ENCODE data around the gene GPR42. TPM values are rescaled to one million over a fixed set of nuclear protein-coding genes. Genes with fewer than 3 reads are reported as not detected.

The GPR42 gene
- total RNA-seq, 2 donors from 2014 or later = not detected

DNA sequence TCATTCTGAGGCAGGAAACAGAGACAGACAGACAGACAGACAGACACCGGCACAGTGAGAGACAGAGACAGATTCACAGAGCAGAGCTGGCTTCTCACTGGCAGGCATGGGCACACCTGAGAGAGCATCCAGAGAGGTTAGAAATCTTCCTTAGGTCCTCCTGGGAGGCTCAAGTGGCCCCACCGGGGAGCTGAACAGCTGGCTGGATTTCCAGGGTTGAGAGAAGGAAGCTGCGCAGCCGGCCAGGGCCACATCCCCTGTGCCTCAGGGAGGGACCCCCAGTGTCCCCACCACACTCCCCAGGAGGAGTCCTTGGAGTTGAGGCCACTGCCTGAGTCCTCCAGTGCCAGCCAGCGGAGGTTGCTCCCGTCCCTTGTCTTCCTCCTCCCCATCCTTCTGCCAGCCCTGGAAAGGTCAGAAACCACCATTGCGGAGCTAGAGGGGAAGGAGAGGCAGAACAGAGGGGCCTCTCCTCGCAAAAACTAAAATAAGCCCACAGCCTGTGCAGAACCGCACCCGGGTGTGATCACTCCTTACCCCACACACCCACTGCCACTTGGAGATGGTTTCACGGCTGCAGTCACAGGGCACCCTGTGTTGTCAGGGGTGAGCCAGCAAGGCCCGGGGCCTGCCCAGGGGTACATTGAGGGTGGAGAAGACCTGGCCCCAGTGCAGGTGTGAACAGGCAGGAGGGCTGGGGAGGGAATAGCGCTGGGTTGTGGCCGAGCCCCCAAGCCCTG is 8.4 kb upstream of the GPR42 start:
- H3K27me3 ChIP-seq (replicated peaks; ENCODE audit: insufficient read depth) = no peaks in the 10 kb centered on the region
- no peaks in the 10 kb centered on the region for H3K4me1 ChIP-seq (ENCODE audit: control insufficient read depth in 1 of 2, low read depth in 2 of 2)
- H3K27ac ChIP-seq = no peak overlapping the region
- no peak overlapping the region for H3K4me3 ChIP-seq
- H3K9me3 ChIP-seq = no peaks in the 10 kb centered on the region
- ATAC-seq (ENCODE audit: insufficient number of reproducible peaks, low FRiP score, low read depth) = no peak
- H3K36me3 ChIP-seq = no peaks in the 10 kb centered on the region
- TF ChIP-seq, protein P1, sequence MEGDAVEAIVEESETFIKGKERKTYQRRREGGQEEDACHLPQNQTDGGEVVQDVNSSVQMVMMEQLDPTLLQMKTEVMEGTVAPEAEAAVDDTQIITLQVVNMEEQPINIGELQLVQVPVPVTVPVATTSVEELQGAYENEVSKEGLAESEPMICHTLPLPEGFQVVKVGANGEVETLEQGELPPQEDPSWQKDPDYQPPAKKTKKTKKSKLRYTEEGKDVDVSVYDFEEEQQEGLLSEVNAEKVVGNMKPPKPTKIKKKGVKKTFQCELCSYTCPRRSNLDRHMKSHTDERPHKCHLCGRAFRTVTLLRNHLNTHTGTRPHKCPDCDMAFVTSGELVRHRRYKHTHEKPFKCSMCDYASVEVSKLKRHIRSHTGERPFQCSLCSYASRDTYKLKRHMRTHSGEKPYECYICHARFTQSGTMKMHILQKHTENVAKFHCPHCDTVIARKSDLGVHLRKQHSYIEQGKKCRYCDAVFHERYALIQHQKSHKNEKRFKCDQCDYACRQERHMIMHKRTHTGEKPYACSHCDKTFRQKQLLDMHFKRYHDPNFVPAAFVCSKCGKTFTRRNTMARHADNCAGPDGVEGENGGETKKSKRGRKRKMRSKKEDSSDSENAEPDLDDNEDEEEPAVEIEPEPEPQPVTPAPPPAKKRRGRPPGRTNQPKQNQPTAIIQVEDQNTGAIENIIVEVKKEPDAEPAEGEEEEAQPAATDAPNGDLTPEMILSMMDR (IDR thresholded peaks at IDR 0.05) = no peak
- no peak for DNase-seq (ENCODE audit: low spot score)

DNA sequence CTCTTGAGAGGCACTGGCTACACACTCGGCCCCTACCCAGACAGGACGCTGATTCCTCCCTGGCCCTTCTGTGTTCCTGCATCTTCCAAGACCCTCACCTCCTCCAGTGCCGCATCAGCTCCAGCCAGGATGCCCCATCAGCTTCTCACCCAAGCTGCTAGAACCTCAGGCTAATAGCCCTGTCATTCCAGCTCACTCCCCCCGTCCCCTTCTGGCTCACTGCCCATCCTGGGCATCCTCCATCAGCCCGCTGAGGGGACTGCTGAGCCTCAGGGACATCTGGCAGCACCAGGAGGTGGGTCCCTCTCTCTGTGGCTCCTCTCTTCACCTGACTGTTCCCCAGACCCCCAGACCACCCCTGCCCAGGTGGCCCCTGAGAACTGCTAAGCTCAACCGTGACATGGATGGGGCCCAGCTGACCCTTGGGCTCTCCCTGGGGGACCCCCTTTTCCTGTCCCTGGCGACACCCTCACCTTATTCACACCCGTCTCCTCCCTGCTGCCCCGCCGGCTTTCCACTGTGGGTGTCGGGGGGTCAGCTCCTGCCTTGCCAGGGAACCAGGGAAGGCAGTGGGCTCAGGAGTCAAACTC is 7.8 kb upstream of the GPR42 start:
- DNase-seq (ENCODE audit: low spot score) (no peak), ATAC-seq (ENCODE audit: insufficient number of reproducible peaks, low FRiP score, low read depth) (no peak)
- TF ChIP-seq, protein P1 (IDR thresholded peaks at IDR 0.05) = no peak
- H3K27ac ChIP-seq = no peak overlapping the region
- no peaks in the 10 kb centered on the region for H3K4me1 ChIP-seq (ENCODE audit: control insufficient read depth in 1 of 2, low read depth in 2 of 2)
- H3K9me3 ChIP-seq = no peaks in the 10 kb centered on the region
- no peaks in the 10 kb centered on the region for H3K36me3 ChIP-seq
- no peak overlapping the region for H3K4me3 ChIP-seq
- no peaks in the 10 kb centered on the region for H3K27me3 ChIP-seq (replicated peaks; ENCODE audit: insufficient read depth)

DNA sequence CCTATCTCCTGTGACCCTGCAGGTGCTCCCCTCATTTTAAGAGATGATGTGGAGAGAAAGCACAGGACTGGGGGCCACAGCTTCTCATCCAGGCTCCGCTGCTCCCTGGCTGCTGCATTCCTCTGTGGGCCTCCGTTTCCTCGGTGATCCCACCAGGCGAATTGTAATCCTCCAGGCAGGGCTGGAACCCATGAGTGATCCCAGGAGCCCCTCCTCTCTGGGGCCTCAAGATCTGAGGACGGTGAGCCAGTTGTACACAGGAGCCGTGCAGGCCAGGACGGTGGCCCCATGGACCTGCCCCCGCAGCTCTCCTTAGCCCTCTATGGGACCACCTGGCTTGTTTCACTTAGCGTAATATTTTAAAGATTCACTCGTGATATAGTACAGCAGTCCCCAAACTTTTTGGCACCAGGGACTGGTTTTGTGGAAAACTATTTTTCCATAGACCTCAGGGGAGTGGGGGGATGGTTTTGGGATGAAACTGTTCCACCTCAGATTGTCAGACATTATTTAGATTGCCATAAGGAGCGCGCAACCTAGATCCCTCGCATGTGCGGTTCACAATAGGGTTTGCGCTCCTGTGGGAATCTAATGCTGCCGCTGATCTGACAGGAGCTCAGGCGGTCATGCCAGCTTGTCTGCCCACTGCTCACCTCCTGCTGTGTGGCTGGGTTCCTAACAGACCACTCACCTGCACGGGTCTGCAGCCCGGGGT is 7.0 kb upstream of the GPR42 start:
- Histone ChIP-seq H3K4me3 (no peak overlapping the region), H3K4me1 (ENCODE audit: control insufficient read depth in 1 of 2, low read depth in 2 of 2) (no peaks in the 10 kb centered on the region), H3K9me3 (no peaks in the 10 kb centered on the region), H3K36me3 (no peaks in the 10 kb centered on the region), H3K27me3 (replicated peaks; ENCODE audit: insufficient read depth) (no peaks in the 10 kb centered on the region), H3K27ac (no peak overlapping the region)
- ATAC-seq (ENCODE audit: insufficient number of reproducible peaks, low FRiP score, low read depth) = no peak
- TF ChIP-seq, protein P1 (IDR thresholded peaks at IDR 0.05) = no peak
- DNase-seq (ENCODE audit: low spot score) = no peak

DNA sequence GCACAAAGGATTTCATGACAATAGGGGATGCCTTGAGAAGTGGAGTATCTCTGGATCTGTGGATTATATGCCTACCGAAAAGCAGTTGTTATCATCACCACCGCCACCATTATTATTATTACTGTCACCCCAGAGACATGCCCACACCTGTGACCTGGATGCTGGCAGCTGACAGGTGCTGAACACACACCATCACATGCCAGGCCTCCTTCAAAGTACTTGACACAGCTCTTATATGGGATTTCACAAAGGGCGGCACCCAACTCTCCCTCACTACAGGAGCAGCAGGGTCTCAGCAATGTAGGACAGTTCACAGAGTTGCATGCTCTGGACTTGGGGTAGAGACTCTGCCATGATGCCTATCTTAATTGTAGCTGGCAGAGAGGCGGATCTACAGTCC is 5.6 kb upstream of the GPR42 start:
- Histone ChIP-seq H3K4me1 (ENCODE audit: control insufficient read depth in 1 of 2, low read depth in 2 of 2) (no peaks in the 10 kb centered on the region), H3K27ac (no peak overlapping the region), H3K4me3 (no peak overlapping the region), H3K36me3 (no peaks in the 10 kb centered on the region), H3K9me3 (no peaks in the 10 kb centered on the region), H3K27me3 (replicated peaks; ENCODE audit: insufficient read depth) (no peaks in the 10 kb centered on the region)
- TF ChIP-seq, protein P1 (IDR thresholded peaks at IDR 0.05) = no peak
- no peak for DNase-seq (ENCODE audit: low spot score)
- no peak for ATAC-seq (ENCODE audit: insufficient number of reproducible peaks, low FRiP score, low read depth)

DNA sequence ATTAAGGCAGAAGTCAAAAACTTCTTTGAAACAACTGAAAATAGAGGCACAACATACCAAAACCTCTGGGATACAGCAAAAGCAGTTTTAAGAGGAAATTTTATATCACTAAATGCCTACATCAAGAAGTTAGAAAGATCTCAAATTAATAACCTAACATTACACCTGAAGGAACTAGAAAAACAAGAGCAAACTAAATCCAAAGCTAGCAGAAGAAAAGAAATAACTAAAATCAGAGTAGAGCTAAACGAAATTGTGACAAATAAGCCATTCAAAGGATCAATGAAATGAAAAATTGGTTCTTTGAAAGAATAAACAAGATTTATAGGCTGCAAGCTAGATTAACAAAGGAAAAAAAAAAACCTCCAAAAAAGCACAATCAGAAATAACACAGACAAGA is 2.5 kb upstream of the GPR42 start:
- no peaks in the 10 kb centered on the region for H3K4me1 ChIP-seq (ENCODE audit: control insufficient read depth in 1 of 2, low read depth in 2 of 2)
- H3K36me3 ChIP-seq = no peaks in the 10 kb centered on the region
- TF ChIP-seq, protein P1 (IDR thresholded peaks at IDR 0.05) = no peak
- no peak overlapping the region for H3K27ac ChIP-seq
- no peaks in the 10 kb centered on the region for H3K9me3 ChIP-seq
- H3K4me3 ChIP-seq = no peak overlapping the region
- no peak for DNase-seq (ENCODE audit: low spot score)
- ATAC-seq (ENCODE audit: insufficient number of reproducible peaks, low FRiP score, low read depth) = no peak
- no peaks in the 10 kb centered on the region for H3K27me3 ChIP-seq (replicated peaks; ENCODE audit: insufficient read depth)

Data from thoracic aorta (tissue), 2 donors.